SU-DHL-6 (cell line): ENCODE data around the gene NUMA1.

Experiments used
- H2AFZ ChIP-seq: fragments of 200-600 bp; sonication (generic); 2 replicates; pipeline ENCODE4 v1.6.1; 2014; ENCODE audit warnings: low read depth, mild to moderate bottlenecking, moderate library complexity, mixed read lengths, antibody characterized with exemption, low read length; ENCODE audit not compliant: severe bottlenecking
- H3F3A ChIP-seq: fragments of 200-600 bp; shearing (Covaris generic); 2 replicates; pipeline ENCODE4 v1.6.0; 2016; ENCODE audit warnings: antibody characterized with exemption, mild to moderate bottlenecking; ENCODE audit not compliant: insufficient read depth
- H3K27ac ChIP-seq: fragments of 200-600 bp; sonication (generic); 2 replicates; pipeline ENCODE4 v1.5.1; 2016; ENCODE audit warnings: low read depth, mild to moderate bottlenecking, low read length, moderate library complexity, mixed read lengths
- H3K27me3 ChIP-seq: fragments of 200-600 bp; sonication (generic), shearing (Covaris generic); 2 replicates; pipeline ENCODE4 v1.6.0; 2014; ENCODE audit warnings: mild to moderate bottlenecking, low read length
- H3K36me3 ChIP-seq: fragments of 200-600 bp; sonication (generic); 2 replicates; pipeline ENCODE4 v1.6.1; 2014; ENCODE audit warnings: mild to moderate bottlenecking, low read length, mixed read lengths
- H3K4me2 ChIP-seq: fragments of 300-600, 200-600 bp; shearing (Covaris generic), sonication (generic); 2 replicates; pipeline ENCODE4 v1.6.0; 2014; ENCODE audit warnings: low read length, low read depth, mild to moderate bottlenecking; ENCODE audit not compliant: poor library complexity, severe bottlenecking
- H3K4me3 ChIP-seq: fragments of 200-600 bp; sonication (generic); 2 replicates; pipeline ENCODE4 v1.5.1; 2014; ENCODE audit warnings: antibody characterized with exemption, low read length, mild to moderate bottlenecking, mixed read lengths; ENCODE audit not compliant: insufficient read depth, poor library complexity, severe bottlenecking
- H3K79me2 ChIP-seq: fragments of 200-600 bp; sonication (generic); 2 replicates; pipeline ENCODE4 v1.6.1; 2014; ENCODE audit warnings: mild to moderate bottlenecking, low read length, moderate library complexity; ENCODE audit not compliant: insufficient read depth
- H3K9ac ChIP-seq: fragments of 200-600 bp; sonication (generic); 2 replicates; pipeline ENCODE4 v1.7.0; 2014; ENCODE audit warnings: mild to moderate bottlenecking, low read length
- H3K9me2 ChIP-seq: fragments of 200-600 bp; sonication (generic); replicated peaks from 2 replicates; pipeline ENCODE4 v1.6.1; 2014; ENCODE audit warnings: low read length; ENCODE audit not compliant: insufficient read depth
- H3K9me3 ChIP-seq: fragments of 200-600 bp; sonication (generic); 2 replicates; pipeline ENCODE4 v1.6.1; 2014; ENCODE audit warnings: low read length, mixed read lengths; ENCODE audit not compliant: insufficient read depth
- H4K20me1 ChIP-seq: fragments of 200-600 bp; sonication (generic); 2 replicates; pipeline ENCODE4 v1.6.1; 2014; ENCODE audit warnings: low read depth, mild to moderate bottlenecking, antibody characterized with exemption, low read length, moderate library complexity, mixed read lengths
- CTCF ChIP-seq: fragments of 200-600 bp; sonication (generic); IDR thresholded peaks from one replicate; pipeline ENCODE4 v1.5.1; 2017; ENCODE audit warnings: antibody characterized with exemption, mild to moderate bottlenecking, low read length, moderate library complexity; ENCODE audit not compliant: insufficient read depth, poor library complexity, severe bottlenecking
- EZH2phosphoT487 ChIP-seq: fragments of 200-600 bp; sonication (generic), shearing (Covaris generic); conservative IDR thresholded peaks from 2 replicates; pipeline ENCODE4 v1.6.1; 2018; ENCODE audit warnings: mild to moderate bottlenecking, antibody characterized with exemption, low read length, moderate library complexity, mixed read lengths

NUMA1 gene

GRCh38 chr11:72041364-72042063 is 38.8 kb downstream of the NUMA1 start:
- Histone ChIP-seq H3K4me3 (peak overlapping the region; percentile 66), H3K79me2 (peaks cover 68% of the 10 kb centered on the region), H3K9me2 (no peaks in the 10 kb centered on the region), H3K27ac (peak overlapping the region; percentile 85), H3K4me2 (peak overlapping the region; percentile 95), H3K27me3 (no peaks in the 10 kb centered on the region), H3K36me3 (no peaks in the 10 kb centered on the region), H3F3A (peaks cover 29% of the 10 kb centered on the region), H3K9me3 (no peaks in the 10 kb centered on the region), H2AFZ (no peak overlapping the region), H4K20me1 (peaks cover 4% of the 10 kb centered on the region; the same call in 1 of the 2 replicates), H3K9ac (peak overlapping the region; percentile 70)
- no peak for TF ChIP-seq EZH2phosphoT487
- TF ChIP-seq CTCF = no peak

GRCh38 chr11:72040491-72041363 is 39.6 kb downstream of the NUMA1 start:
- H3K4me2 ChIP-seq = peak overlapping the region; percentile 95
- no peaks in the 10 kb centered on the region for H3K36me3 ChIP-seq
- peaks cover 4% of the 10 kb centered on the region; the same call in 1 of the 2 replicates for H4K20me1 ChIP-seq
- peak overlapping the region; percentile 70 for H3K9ac ChIP-seq
- H3F3A ChIP-seq = peaks cover 29% of the 10 kb centered on the region
- H3K27ac ChIP-seq = peak overlapping the region; percentile 85
- no peaks in the 10 kb centered on the region for H3K27me3 ChIP-seq
- no peaks in the 10 kb centered on the region for H3K9me3 ChIP-seq
- peak overlapping the region; percentile 23 for H2AFZ ChIP-seq
- TF ChIP-seq EZH2phosphoT487 = no peak
- TF ChIP-seq CTCF = no peak
- no peaks in the 10 kb centered on the region for H3K9me2 ChIP-seq
- peaks cover 76% of the 10 kb centered on the region for H3K79me2 ChIP-seq
- peak overlapping the region; percentile 66 for H3K4me3 ChIP-seq

- Histone ChIP-seq H3K9me2 (no peaks in the 10 kb centered on the region), H3K4me3 (peak overlapping the region; percentile 66), H3K9ac (peak overlapping the region; percentile 70), H4K20me1 (peaks cover 4% of the 10 kb centered on the region; the same call in 1 of the 2 replicates), H3K4me2 (peak overlapping the region; percentile 95), H3F3A (peaks cover 29% of the 10 kb centered on the region), H3K79me2 (peaks cover 77% of the 10 kb centered on the region), H3K27ac (peak overlapping the region; percentile 85), H3K36me3 (no peaks in the 10 kb centered on the region), H3K27me3 (no peaks in the 10 kb centered on the region), H3K9me3 (no peaks in the 10 kb centered on the region), H2AFZ (no peak overlapping the region)
- no peak for TF ChIP-seq EZH2phosphoT487
- TF ChIP-seq CTCF = no peak
Measured at GRCh38 chr11:72039856-72040401, 40.4 kb downstream of the NUMA1 start.
